DND-41 (cell line): ENCODE measurements around the gene DENND2A.

Experiments
- ATAC-seq: fragments of 200-7000 bp; cut with Tn5 transposase; 3 replicates; pipeline ENCODE4 v1.9.1; 2021; ENCODE audit warnings: low read depth; ENCODE audit not compliant: insufficient read depth
- DNase-seq: peaks from one replicate; pipeline ENCODE4 v3.0.0-alpha.2; 2020
- H2AFZ ChIP-seq: 2 replicates; pipeline ENCODE4 v1.6.0; 2012; ENCODE audit warnings: low read depth, low read length
- H3K27ac ChIP-seq: 2 replicates; pipeline ENCODE4 v1.5.1; 2012; ENCODE audit warnings: low read length, inconsistent platforms
- H3K27me3 ChIP-seq: fragments of 200-600 bp; sonication (generic); 2 replicates; pipeline ENCODE4 v1.6.0; 2012; ENCODE audit warnings: low read length, mild to moderate bottlenecking, inconsistent platforms; ENCODE audit not compliant: insufficient read depth, poor library complexity
- H3K36me3 ChIP-seq: 2 replicates; pipeline ENCODE4 v1.5.1; 2012; ENCODE audit warnings: low read length, inconsistent platforms; ENCODE audit not compliant: insufficient read depth
- H3K4me1 ChIP-seq: 2 replicates; pipeline ENCODE4 v1.5.1; 2012; ENCODE audit warnings: mild to moderate bottlenecking, low read length; ENCODE audit not compliant: insufficient read depth
- H3K4me2 ChIP-seq: 2 replicates; pipeline ENCODE4 v1.6.0; 2012; ENCODE audit warnings: mild to moderate bottlenecking, moderate library complexity, low read length, inconsistent platforms; ENCODE audit not compliant: insufficient read depth
- H3K4me3 ChIP-seq, 2 experiments: fragments of 200-600 bp in 1 of 2; shearing (Covaris generic) in 1 of 2; 2 replicates each; pipeline ENCODE4 v1.5.1; 2012 to 2016; ENCODE audit warnings: inconsistent platforms in 2 of 2, low read length in 2 of 2, mild to moderate bottlenecking in 2 of 2, low read depth in 1 of 2, moderate library complexity in 1 of 2
- H3K79me2 ChIP-seq: 2 replicates; pipeline ENCODE4 v1.6.0; 2012; ENCODE audit warnings: low read length, inconsistent platforms; ENCODE audit not compliant: insufficient read depth
- H3K9ac ChIP-seq: 2 replicates; pipeline ENCODE4 v1.6.0; 2012; ENCODE audit warnings: low read depth, mild to moderate bottlenecking, inconsistent platforms, low read length, moderate library complexity
- H3K9me3 ChIP-seq: 2 replicates; pipeline ENCODE4 v1.5.1; 2012; ENCODE audit warnings: low read length, moderate library complexity, mild to moderate bottlenecking, inconsistent platforms; ENCODE audit not compliant: insufficient read depth, severe bottlenecking
- H4K20me1 ChIP-seq: 2 replicates; pipeline ENCODE4 v1.6.0; 2012; ENCODE audit warnings: low read length; ENCODE audit not compliant: insufficient read depth
- EZH2 ChIP-seq: IDR thresholded peaks from 3 replicates; pipeline ENCODE4 v1.6.1; 2012; ENCODE audit warnings: borderline replicate concordance, low read depth, mild to moderate bottlenecking, moderate library complexity, low read length, inconsistent platforms; ENCODE audit not compliant: severe bottlenecking
- TF ChIP-seq, protein P1 (sequence below): IDR thresholded peaks from 2 replicates; pipeline ENCODE4 v1.5.1; 2012; ENCODE audit warnings: borderline replicate concordance, low read length, moderate library complexity, mild to moderate bottlenecking; ENCODE audit not compliant: poor library complexity, severe bottlenecking; ENCODE audit errors: extremely low read depth

The DENND2A gene

GRCh38 chr7:140546947-140547346 is 93.7 kb downstream of the DENND2A start:
- no peak for ATAC-seq
- Histone ChIP-seq H3K27me3 (peaks cover 4% of the 10 kb centered on the region), H3K36me3 (no peaks in the 10 kb centered on the region), H3K4me1 (no peaks in the 10 kb centered on the region), H3K9me3 (no peaks in the 10 kb centered on the region), H4K20me1 (no peaks in the 10 kb centered on the region; the same call in 1 of the 2 replicates), H3K4me3 (no peak overlapping the region), H2AFZ (no peak overlapping the region), H3K9ac (no peak overlapping the region), H3K27ac (no peak overlapping the region), H3K79me2 (no peaks in the 10 kb centered on the region), H3K4me2 (no peak overlapping the region)
- no peak for DNase-seq
- no peak for TF ChIP-seq EZH2
- TF ChIP-seq, protein P1, sequence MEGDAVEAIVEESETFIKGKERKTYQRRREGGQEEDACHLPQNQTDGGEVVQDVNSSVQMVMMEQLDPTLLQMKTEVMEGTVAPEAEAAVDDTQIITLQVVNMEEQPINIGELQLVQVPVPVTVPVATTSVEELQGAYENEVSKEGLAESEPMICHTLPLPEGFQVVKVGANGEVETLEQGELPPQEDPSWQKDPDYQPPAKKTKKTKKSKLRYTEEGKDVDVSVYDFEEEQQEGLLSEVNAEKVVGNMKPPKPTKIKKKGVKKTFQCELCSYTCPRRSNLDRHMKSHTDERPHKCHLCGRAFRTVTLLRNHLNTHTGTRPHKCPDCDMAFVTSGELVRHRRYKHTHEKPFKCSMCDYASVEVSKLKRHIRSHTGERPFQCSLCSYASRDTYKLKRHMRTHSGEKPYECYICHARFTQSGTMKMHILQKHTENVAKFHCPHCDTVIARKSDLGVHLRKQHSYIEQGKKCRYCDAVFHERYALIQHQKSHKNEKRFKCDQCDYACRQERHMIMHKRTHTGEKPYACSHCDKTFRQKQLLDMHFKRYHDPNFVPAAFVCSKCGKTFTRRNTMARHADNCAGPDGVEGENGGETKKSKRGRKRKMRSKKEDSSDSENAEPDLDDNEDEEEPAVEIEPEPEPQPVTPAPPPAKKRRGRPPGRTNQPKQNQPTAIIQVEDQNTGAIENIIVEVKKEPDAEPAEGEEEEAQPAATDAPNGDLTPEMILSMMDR, result no peak

DNA sequence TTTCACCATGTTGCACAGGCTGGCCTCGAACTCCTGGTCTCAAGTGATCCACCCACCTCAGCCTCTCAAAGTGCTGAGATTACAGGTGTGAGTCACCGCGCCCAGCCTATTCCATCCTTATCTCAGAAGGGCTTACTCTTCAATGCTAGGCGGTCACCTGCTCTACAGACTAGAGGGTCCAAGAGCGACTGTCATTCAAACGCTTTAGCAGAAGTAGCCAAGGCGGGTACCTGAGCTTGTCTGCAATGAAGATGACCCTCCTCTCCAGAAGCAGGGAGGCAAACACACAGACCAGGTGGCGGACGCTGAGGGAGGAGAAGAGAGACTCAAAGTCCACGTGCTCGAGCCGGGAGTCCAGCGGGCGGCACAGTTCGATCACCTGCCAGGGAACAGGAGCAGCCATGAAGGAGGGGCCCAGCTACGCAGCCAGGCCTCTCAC is 96.2 kb downstream of the DENND2A start:
- Histone ChIP-seq H3K79me2 (no peaks in the 10 kb centered on the region), H3K9ac (no peak overlapping the region), H3K4me3 (no peak overlapping the region), H3K36me3 (no peaks in the 10 kb centered on the region), H2AFZ (no peak overlapping the region), H3K4me2 (no peak overlapping the region), H4K20me1 (no peaks in the 10 kb centered on the region; the same call in 1 of the 2 replicates), H3K9me3 (no peaks in the 10 kb centered on the region), H3K4me1 (no peaks in the 10 kb centered on the region), H3K27ac (no peak overlapping the region), H3K27me3 (no peaks in the 10 kb centered on the region)
- DNase-seq, result no peak
- TF ChIP-seq EZH2, result no peak
- TF ChIP-seq, protein P1, result no peak
- ATAC-seq, result no peak

DNA sequence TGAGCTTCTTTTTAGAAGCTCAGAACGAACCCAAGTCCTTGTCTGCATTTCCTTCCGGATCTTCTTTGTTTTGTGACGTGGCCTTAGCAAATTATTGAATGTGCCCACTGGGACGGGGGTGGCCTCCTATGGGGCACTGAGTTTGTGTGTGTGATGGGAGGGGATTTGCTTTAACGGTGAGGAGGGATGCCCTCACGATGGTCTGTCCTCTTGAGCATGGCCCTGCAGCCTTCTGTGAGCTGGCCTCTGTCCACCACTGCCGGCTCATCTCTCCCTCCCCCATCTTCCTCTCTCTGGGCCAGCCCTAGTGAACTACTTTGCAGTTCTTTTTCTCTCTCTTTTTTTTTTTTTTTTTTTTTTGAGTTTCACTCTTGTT is 98.4 kb downstream of the DENND2A start:
- no peaks in the 10 kb centered on the region for H3K27me3 ChIP-seq
- no peaks in the 10 kb centered on the region for H3K79me2 ChIP-seq
- H3K4me1 ChIP-seq, result no peaks in the 10 kb centered on the region
- no peak overlapping the region for H2AFZ ChIP-seq
- H3K4me2 ChIP-seq, result no peak overlapping the region
- ATAC-seq (no peak), DNase-seq (no peak)
- no peaks in the 10 kb centered on the region; the same call in 1 of the 2 replicates for H4K20me1 ChIP-seq
- TF ChIP-seq, protein P1, result no peak
- no peak for TF ChIP-seq EZH2
- H3K36me3 ChIP-seq, result no peaks in the 10 kb centered on the region
- H3K4me3 ChIP-seq, result no peak overlapping the region
- H3K9ac ChIP-seq, result no peak overlapping the region
- no peak overlapping the region for H3K27ac ChIP-seq
- no peaks in the 10 kb centered on the region for H3K9me3 ChIP-seq

DNA sequence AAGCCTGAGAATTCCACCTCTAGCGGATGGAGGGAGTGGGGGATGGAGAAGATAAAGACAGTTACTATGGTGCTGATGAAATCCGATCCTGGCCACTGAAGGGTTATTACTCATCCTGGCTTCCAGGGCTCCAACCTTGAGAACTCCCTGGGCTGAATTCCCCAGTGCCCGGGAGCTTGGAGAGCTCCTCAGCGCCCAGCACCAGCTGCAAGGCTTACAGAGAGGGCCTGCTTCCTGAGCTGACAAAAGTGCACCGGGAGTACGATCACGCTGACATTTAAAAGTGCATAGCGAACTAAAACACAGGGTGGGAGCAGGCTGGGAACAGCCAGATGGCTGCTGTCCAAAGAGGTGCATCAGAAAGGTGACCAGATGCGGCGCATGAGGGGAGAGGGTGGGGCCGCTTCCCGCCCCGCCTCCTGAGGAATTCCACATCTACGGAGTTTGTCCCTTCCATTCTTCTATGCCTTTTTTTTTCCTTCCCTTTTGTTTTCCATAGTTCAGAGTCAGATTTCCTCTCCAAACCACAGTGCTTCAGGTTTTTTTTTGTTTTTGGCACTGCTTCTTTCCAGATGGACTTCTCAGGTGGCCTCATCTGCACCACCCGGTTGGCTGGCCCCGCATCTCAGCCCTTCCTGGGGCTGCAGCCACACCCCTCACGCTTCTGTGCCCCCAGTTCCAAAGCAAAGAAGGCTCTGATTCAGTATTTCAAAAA is 98.9 kb downstream of the DENND2A start:
- H3K9me3 ChIP-seq, result no peaks in the 10 kb centered on the region
- H2AFZ ChIP-seq, result no peak overlapping the region
- no peak for ATAC-seq
- no peak overlapping the region for H3K9ac ChIP-seq
- H3K27ac ChIP-seq, result no peak overlapping the region
- H3K4me2 ChIP-seq, result no peak overlapping the region
- H3K79me2 ChIP-seq, result no peaks in the 10 kb centered on the region
- H3K36me3 ChIP-seq, result no peaks in the 10 kb centered on the region
- H3K4me1 ChIP-seq, result no peaks in the 10 kb centered on the region
- H3K4me3 ChIP-seq, result no peak overlapping the region
- no peak for DNase-seq
- TF ChIP-seq, protein P1, result no peak
- no peak for TF ChIP-seq EZH2
- no peaks in the 10 kb centered on the region; the same call in 1 of the 2 replicates for H4K20me1 ChIP-seq
- H3K27me3 ChIP-seq, result no peaks in the 10 kb centered on the region
